H1 (cell line): ENCODE results near the gene GPR141. TPM values are rescaled to one million over a fixed set of nuclear protein-coding genes. Genes with fewer than 3 reads are reported as not detected.

ENCODE experiments used
- CBX5 ChIP-seq: fragments of 300-800, 300-1000 bp; sonication (generic); IDR thresholded peaks from 2 replicates; pipeline ENCODE4 v1.7.1; 2016; ENCODE audit warnings: antibody characterized with exemption, low read length, low read depth
- EP300 ChIP-seq, 2 experiments: IDR thresholded peaks; 1 replicate in 1 of 2; 2 replicates in 1 of 2; pipeline ENCODE4 v1.6.1; 2011 to 2012; ENCODE audit warnings: low read depth in 2 of 2, low read length in 2 of 2, mild to moderate bottlenecking in 2 of 2, borderline replicate concordance in 1 of 2, inconsistent platforms in 1 of 2, moderate library complexity in 1 of 2
- JUND ChIP-seq: IDR thresholded peaks from 2 replicates; pipeline ENCODE4 v1.6.1; 2011; ENCODE audit warnings: mild to moderate bottlenecking, improper control_type of control experiment, low read length
- MAFK ChIP-seq: IDR thresholded peaks from 2 replicates; pipeline ENCODE4 v1.6.1; 2012; ENCODE audit warnings: low read depth, mild to moderate bottlenecking, improper control_type of control experiment, low read length
- RNF2 ChIP-seq: fragments of 200-900, 300-1000 bp; sonication (generic); IDR thresholded peaks from 2 replicates; pipeline ENCODE4 v1.7.1; 2016; ENCODE audit warnings: borderline replicate concordance, low read depth, mild to moderate bottlenecking, antibody characterized with exemption, low read length; ENCODE audit not compliant: poor library complexity, severe bottlenecking; ENCODE audit errors: missing control alignments
- SP1 ChIP-seq: IDR thresholded peaks from 2 replicates; pipeline ENCODE4 v1.6.1; 2011; ENCODE audit warnings: low read depth, low read length
- TBP ChIP-seq: IDR thresholded peaks from 2 replicates; pipeline ENCODE4 v1.6.1; 2011; ENCODE audit warnings: low read depth, low read length, improper control_type of control experiment
- polyA plus RNA-seq, 7 experiments: library from polyadenylated mRNA; depleted of rRNA in 3 of 7; stranded (reverse) in 5 of 7; unstranded in 2 of 7; fragments of >200 nt in 5 of 7; fragments of 200-250 nt in 2 of 7; gene quantifications; 1 replicate in 5 of 7; 2 replicates in 1 of 7; 4 replicates in 1 of 7; pipeline versions ENCODE4 v1.2.1 to v1.2.3, GENCODE V29; 2011 to 2013; ENCODE audit warnings: missing spikeins in 2 of 7, mixed read lengths in 2 of 7
- total RNA-seq: library from RNA; stranded (reverse); fragmentation: NEBNext Ultra II Directional; extraction: Animal tissue kit (Norgen Biotek cat#: 25700); gene quantifications from 2 replicates; pipeline ENCODE4 v1.2.1, GENCODE V29; 2021

Gene GPR141
- total and polyA plus RNA-seq, 2 of the 8 experiments (the other 6 are each of a cell fraction or from before 2014, with no cell fraction given), result 0.45 to 1.0 TPM

- TF ChIP-seq RNF2 (no peak), MAFK (no peak), JUND (no peak), CBX5 (no peak), SP1 (no peak), EP300 (IDR thresholded peaks at IDR 0.05; ENCODE audit: borderline replicate concordance in 1 of 2, low read depth in 2 of 2, low read length in 2 of 2) (no peak), TBP (no peak)
These were observed 45.2 kb downstream of the GPR141 start (continued) for GRCh38 chr7:37728747-37729146.
